Heart left ventricle (tissue), 13 donors: Measurements from ENCODE around the gene KCND1.
A peak's percentile ranks its signal among the peaks of the same experiment; 100 is the strongest.

Experiments used
- POLR2A ChIP-seq, 2 donors: fragments of 450-650 bp; IDR thresholded peaks; one replicate each; pipeline ENCODE4 v1.6.1; 2017; ENCODE audit warnings: antibody characterized with exemption in 2 of 2, mild to moderate bottlenecking in 2 of 2, moderate library complexity in 2 of 2
- TF ChIP-seq, protein P1 (sequence below), 12 donors: fragments of 200-600 bp; sonication (generic) in 4 of 12; IDR thresholded peaks; one replicate each; pipeline versions ENCODE4 v1.5.0 to v1.8.0; 2018 to 2022; ENCODE audit warnings: antibody characterized with exemption in 12 of 12, mild to moderate bottlenecking in 5 of 12
- donor health status: ischemic (EF 13 %, LVEDD 7.1; RV severe dilation, severe dysfunction).
- donor health status: DM: no; HTN: yes; CAD: no.
- donor health status: DM: no; HTN: no; CAD: no.
- donor health status: ischemic (EF 25% LVEDD 6.9; RV normal size, moderate dysfunction).
- donor health status: ischemic (EF 25% LVEDD 5.7; RV mildly dilated, moderate dysfunction).
- donor health status: ischemic (EF 35%, LVEDD 5.7; RV mildly dilated, moderate dysfunction).
- donor health status: nonischemic (EF 11% LVEDD 7.7; RV severe dilation, severe dysfunction).
- donor health status: DM: yes; HTN: yes; CAD: no.
- donor health status: PGD.
- donor health status: ischemic (EF 29% LVEDD 5.4; RV normal size, mild dysfunction).
- donor health status: nonischemic (EF 23%, LVEDD 6.1; RV moderate dilation, normal function).

DNA sequence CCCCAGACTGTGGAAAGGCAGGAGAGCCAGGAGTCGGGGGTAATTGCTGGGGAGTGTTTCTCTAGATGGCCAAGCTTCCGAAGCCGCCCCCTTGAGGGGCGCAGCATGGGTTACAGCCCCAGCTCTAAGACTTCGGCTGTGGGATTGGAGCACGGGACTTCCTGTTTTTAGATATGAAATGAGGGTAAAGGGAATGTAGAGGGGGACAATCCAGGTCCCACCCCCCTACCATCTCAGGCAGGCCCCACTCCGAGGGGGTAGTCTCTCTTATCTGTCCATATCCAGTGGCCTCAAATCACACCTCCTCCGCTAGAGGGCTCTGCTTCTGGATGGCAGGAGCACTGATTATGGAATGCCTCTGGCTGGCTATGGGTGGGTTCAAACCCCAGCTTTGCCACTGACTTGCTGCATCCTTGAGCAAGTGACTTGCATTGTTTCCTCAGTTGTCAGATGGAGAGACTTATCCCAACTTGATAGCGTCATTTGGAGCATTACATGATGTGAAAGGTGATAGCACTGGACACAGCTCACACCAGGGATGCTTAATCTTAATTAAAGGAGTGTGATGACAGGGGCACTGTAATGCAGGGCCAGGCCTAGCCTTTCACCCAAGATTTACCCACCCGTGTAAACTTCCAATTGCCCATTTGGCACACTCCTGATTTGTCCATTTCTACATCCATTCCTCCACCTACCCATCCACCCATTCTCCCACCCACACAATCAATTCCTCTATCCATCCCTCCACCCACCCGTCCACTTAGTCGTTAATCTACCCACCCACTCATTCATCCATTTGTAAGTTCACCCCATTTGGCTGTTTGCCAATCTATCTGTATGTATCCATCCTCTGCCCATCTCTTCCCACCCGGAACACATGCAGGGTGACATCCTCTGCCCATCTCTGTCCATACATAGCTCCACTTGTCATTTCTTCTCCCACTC, 848 bp upstream of the KCND1 start:
- TF ChIP-seq, protein P1, sequence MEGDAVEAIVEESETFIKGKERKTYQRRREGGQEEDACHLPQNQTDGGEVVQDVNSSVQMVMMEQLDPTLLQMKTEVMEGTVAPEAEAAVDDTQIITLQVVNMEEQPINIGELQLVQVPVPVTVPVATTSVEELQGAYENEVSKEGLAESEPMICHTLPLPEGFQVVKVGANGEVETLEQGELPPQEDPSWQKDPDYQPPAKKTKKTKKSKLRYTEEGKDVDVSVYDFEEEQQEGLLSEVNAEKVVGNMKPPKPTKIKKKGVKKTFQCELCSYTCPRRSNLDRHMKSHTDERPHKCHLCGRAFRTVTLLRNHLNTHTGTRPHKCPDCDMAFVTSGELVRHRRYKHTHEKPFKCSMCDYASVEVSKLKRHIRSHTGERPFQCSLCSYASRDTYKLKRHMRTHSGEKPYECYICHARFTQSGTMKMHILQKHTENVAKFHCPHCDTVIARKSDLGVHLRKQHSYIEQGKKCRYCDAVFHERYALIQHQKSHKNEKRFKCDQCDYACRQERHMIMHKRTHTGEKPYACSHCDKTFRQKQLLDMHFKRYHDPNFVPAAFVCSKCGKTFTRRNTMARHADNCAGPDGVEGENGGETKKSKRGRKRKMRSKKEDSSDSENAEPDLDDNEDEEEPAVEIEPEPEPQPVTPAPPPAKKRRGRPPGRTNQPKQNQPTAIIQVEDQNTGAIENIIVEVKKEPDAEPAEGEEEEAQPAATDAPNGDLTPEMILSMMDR (IDR thresholded peaks at IDR 0.05), result peak in 11 of 12 donors; percentile 26 to 61 (median 42)
- TF ChIP-seq POLR2A (IDR thresholded peaks at IDR 0.05), result no peak
